ENCODE measurements around the gene FUCA1. TPM values are rescaled to one million over a fixed set of nuclear protein-coding genes. Genes with fewer than 3 reads are reported as not detected.

FUCA1 gene
- total and polyA plus RNA-seq, 10 of the 15 experiments (the other 5 are each of a cell fraction or from before 2014, with no cell fraction given): 33.3 to 117 (median 52.6) TPM

- TF ChIP-seq TCF7 (IDR thresholded peaks at IDR 0.05; ENCODE audit: borderline replicate concordance) (no peak), BCL3 (IDR thresholded peaks at IDR 0.05; ENCODE audit: borderline replicate concordance, insufficient read depth, low read depth, low read length, poor library complexity, severe bottlenecking) (peak; percentile 31), ZBTB11 (CRISPR knock-in tag; IDR thresholded peaks at IDR 0.05) (no peak)
Observed at GRCh38 chr1:23897083-23897482, 29.0 kb upstream of the FUCA1 start (continued).

- Histone ChIP-seq H3K36me3 (ENCODE audit: control insufficient read depth in 2 of 2, insufficient read depth in 2 of 2, low read length in 1 of 2) (peaks cover 0 to 2% of the 10 kb centered on the region in 2 experiments; a peak in 1 of 4 replicates), H3K9ac (ENCODE audit: control insufficient read depth, insufficient read depth, low read length) (no peak overlapping the region), H3K27me3 (replicated peaks in 1 of 2; ENCODE audit: control insufficient read depth in 2 of 2, insufficient read depth in 2 of 2, low read length in 1 of 2) (no peaks in the 10 kb centered on the region), H3K9me3 (replicated peaks; ENCODE audit: control insufficient read depth, insufficient read depth, low read length) (no peaks in the 10 kb centered on the region; the same call in 1 of the 3 replicates), H4K20me1 (ENCODE audit: control insufficient read depth, insufficient read depth) (no peaks in the 10 kb centered on the region), H3K4me1 (ENCODE audit: control insufficient read depth, insufficient read depth, low read length) (peaks cover 44% of the 10 kb centered on the region), H3K4me2 (ENCODE audit: control insufficient read depth, insufficient read depth) (peak overlapping the region; percentile 62), H2AFZ (ENCODE audit: control insufficient read depth, low read depth, low read length) (no peak overlapping the region), H3K79me2 (ENCODE audit: control insufficient read depth, insufficient read depth, low read length) (peaks cover 41% of the 10 kb centered on the region), H3K27ac (ENCODE audit: control insufficient read depth, insufficient read depth) (peak overlapping the region; percentile 80), H3K4me3 (no peak overlapping the region)
- ChIA-PET SMC1A (ENCODE audit: uncharacterized antibody, unreplicated experiment) (interaction anchor here (0.6 to 3.1 kb wide), 6 partner anchors 11 to 373 kb away, joined by 3 to 14 read pairs (median 3); no protein-coding TSS in a partner anchor), RAD21 (ENCODE audit: unreplicated experiment) (interaction anchor here (0.9 to 1.4 kb wide), 3 partner anchors 11 to 20 kb away, joined by 3 to 4 read pairs (median 4); no protein-coding TSS in a partner anchor), CTCF (interaction anchor here (0.8 to 1.7 kb wide), 4 partner anchors 14 to 125 kb away, joined by 3 to 4 read pairs (median 3); no protein-coding TSS in a partner anchor), POLR2A (interaction anchor here (0.7 kb wide), 1 partner anchor 20 kb away, joined by 4 read pairs; no protein-coding TSS in a partner anchor)
- in situ Hi-C loops (cut with MboI): no loop called here
- 32% methylated on average over 3 of the region's 3 CpGs for WGBS (ENCODE audit: insufficient coverage, insufficient replicate concordance, low lambda C conversion rate, missing lambda C conversion rate)
- FAIRE-seq (no peak), ATAC-seq (no peak), DNase-seq (ENCODE audit: low read depth, low spot score) (no peak)
- intact Hi-C loops (cut with micrococcal nuclease; ENCODE audit: unreplicated experiment): no loop called here
- no TSS peak for BruUV-seq (replicated peaks)
- no peak for TF ChIP-seq HCFC1 (IDR thresholded peaks at IDR 0.05; ENCODE audit: low read length)
- TF ChIP-seq YBX1 (IDR thresholded peaks at IDR 0.05): no peak
- TF ChIP-seq KDM1A (IDR thresholded peaks at IDR 0.05; ENCODE audit: borderline replicate concordance): no peak
- TF ChIP-seq TCF3 (IDR thresholded peaks at IDR 0.05; ENCODE audit: borderline replicate concordance, insufficient read depth, low read depth, low read length): peak; percentile 65; the same call in 1 of the 2 replicates
- TF ChIP-seq MYB (IDR thresholded peaks at IDR 0.05; ENCODE audit: borderline replicate concordance, low read depth, low read length): no peak
- no peak for TF ChIP-seq CREB1 (IDR thresholded peaks at IDR 0.05; ENCODE audit: low read depth)
- no peak for TF ChIP-seq ZZZ3 (IDR thresholded peaks at IDR 0.05; ENCODE audit: control insufficient read depth, insufficient read length, low read depth)
- TF ChIP-seq MEF2B (IDR thresholded peaks at IDR 0.05; ENCODE audit: partially characterized antibody, poor library complexity, severe bottlenecking): no peak
- no peak for TF ChIP-seq ETV6 (conservative IDR thresholded peaks at IDR 0.05 in 1 of 2, IDR thresholded peaks at IDR 0.05 in 1 of 2; ENCODE audit: borderline replicate concordance in 1 of 2, low read depth in 1 of 2)
- no peak for TF ChIP-seq FOS (IDR thresholded peaks at IDR 0.05; ENCODE audit: borderline replicate concordance, extremely low read depth, insufficient read length)
- no peak for TF ChIP-seq SMC3 (IDR thresholded peaks at IDR 0.05; ENCODE audit: borderline replicate concordance, low read length)
- no peak for TF ChIP-seq SUPT20H (IDR thresholded peaks at IDR 0.05; ENCODE audit: borderline replicate concordance, control insufficient read depth, low read depth, low read length)
- no peak for TF ChIP-seq MEF2A (IDR thresholded peaks at IDR 0.05; ENCODE audit: insufficient read depth, low read depth, low read length)
- TF ChIP-seq RBBP5 (conservative IDR thresholded peaks at IDR 0.05): no peak
- peak; percentile 67 for TF ChIP-seq EED (IDR thresholded peaks at IDR 0.05; ENCODE audit: low read depth)
Observed at GRCh38 chr1:23896491-23896890, 28.4 kb upstream of the FUCA1 start.
